Astrocyte of the cerebellum (primary cell): ENCODE data around the gene OR6K3.

ENCODE experiments used
- DNase-seq: peaks from one replicate; pipeline ENCODE4 v3.0.0-alpha.2; 2011; ENCODE audit warnings: low read depth
- H3K4me3 ChIP-seq: 2 replicates; pipeline ENCODE4 v1.5.1; 2011; ENCODE audit warnings: mild to moderate bottlenecking, low read depth, low read length, moderate library complexity
- in situ Hi-C: cut with HindIII; loops from 2 replicates; pipeline ENCODE4 v1.10.0; 2017; ENCODE audit warnings: low sequenced_read_pairs
- TF ChIP-seq, protein P1 (sequence below): IDR thresholded peaks from 2 replicates; pipeline ENCODE4 v1.5.1; 2012; ENCODE audit warnings: low read length, low read depth, moderate library complexity, mild to moderate bottlenecking; ENCODE audit errors: missing control alignments

OR6K3 gene, protein sequence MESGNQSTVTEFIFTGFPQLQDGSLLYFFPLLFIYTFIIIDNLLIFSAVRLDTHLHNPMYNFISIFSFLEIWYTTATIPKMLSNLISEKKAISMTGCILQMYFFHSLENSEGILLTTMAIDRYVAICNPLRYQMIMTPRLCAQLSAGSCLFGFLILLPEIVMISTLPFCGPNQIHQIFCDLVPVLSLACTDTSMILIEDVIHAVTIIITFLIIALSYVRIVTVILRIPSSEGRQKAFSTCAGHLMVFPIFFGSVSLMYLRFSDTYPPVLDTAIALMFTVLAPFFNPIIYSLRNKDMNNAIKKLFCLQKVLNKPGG

DNA sequence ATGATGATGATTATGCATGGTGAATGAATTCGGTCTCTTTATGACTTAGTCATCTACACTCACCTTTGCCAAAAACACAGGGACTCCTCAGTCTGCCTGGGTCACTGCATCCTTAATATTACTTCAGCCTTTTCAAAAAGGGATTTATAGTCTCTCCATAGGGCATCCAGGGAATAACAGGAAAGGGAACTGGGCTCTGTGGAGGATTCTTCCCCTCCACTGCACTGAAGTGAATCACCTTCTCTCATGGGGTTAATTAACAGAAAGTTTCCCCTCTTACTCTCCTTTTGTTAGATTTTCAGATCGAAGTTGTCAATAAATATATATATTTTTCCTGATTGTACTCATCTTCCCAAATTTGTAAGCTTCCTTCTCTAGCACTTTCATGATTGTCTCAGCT, at the start of gene OR6K3:
Gene OR6K3, minus strand, starts transcription at position 101 of the 400 bp plus-strand sequence. CDS start 2,605 bp downstream, outside the sequence.
- TF ChIP-seq, protein P1, sequence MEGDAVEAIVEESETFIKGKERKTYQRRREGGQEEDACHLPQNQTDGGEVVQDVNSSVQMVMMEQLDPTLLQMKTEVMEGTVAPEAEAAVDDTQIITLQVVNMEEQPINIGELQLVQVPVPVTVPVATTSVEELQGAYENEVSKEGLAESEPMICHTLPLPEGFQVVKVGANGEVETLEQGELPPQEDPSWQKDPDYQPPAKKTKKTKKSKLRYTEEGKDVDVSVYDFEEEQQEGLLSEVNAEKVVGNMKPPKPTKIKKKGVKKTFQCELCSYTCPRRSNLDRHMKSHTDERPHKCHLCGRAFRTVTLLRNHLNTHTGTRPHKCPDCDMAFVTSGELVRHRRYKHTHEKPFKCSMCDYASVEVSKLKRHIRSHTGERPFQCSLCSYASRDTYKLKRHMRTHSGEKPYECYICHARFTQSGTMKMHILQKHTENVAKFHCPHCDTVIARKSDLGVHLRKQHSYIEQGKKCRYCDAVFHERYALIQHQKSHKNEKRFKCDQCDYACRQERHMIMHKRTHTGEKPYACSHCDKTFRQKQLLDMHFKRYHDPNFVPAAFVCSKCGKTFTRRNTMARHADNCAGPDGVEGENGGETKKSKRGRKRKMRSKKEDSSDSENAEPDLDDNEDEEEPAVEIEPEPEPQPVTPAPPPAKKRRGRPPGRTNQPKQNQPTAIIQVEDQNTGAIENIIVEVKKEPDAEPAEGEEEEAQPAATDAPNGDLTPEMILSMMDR: no peak
- in situ Hi-C loops: no loop called here

DNA sequence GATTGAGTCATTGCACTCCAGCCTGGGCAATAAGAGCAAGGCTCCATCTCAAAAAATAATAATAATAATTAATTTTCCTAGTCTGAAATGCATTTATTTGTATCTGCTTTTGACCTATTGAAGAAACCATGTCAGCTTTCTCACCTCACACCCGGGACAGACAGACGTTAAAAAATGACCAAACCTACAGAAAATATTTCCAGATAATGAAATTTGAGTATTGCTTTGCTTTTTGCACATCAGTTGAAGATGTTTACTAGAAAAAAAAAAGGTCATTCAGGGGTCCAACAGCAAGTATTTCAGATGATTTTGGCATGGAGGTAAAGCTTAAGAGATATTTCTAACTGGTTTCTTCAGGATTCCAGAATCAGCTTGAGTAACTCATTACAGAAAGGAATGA, 33.9 kb upstream of the OR6K3 start, which contains the start of gene OR6K6:
Gene OR6K6, plus strand, starts transcription at position 301 of the 400 bp plus-strand sequence. CDS start 168 bp downstream, outside the sequence.
- no peak within 1 kb of the TSS for H3K4me3 ChIP-seq
- no peak for DNase-seq
- TF ChIP-seq, protein P1: no peak
- in situ Hi-C loops: no loop called here

More for the DNA sequence above, at the start of gene OR6K3:
- no peak for DNase-seq
- H3K4me3 ChIP-seq: no peak within 1 kb of the TSS

DNA sequence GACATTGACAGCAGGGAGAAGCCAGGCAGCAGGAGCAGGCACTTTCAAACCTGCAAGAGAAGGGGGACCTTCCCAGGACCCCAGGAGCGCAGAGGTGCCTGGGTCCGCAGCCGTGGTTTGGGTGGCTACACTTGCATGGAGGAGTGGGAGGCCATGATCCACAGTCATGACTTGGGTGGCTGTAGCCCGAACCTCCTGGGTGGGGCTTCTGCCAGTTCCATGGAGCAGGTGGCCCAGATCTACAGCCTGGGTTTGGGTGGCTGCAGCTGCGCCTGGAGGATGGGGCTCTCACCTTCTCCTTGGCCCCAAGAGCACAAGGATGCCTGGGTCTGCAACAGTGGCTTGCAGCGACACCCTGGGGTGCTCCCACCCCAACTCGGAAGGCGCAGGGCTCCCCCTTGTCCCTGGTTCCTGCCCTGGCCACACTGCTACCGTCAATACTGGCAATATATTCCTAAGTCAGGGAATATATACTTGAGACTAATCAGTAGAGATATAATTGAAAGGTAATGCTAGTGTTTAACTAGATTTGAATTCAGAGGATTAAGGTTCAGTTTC, 31.7 kb upstream of the OR6K3 start:
- no peak overlapping the region for H3K4me3 ChIP-seq
- TF ChIP-seq, protein P1: no peak
- in situ Hi-C loops: no loop called here
- no peak for DNase-seq

DNA sequence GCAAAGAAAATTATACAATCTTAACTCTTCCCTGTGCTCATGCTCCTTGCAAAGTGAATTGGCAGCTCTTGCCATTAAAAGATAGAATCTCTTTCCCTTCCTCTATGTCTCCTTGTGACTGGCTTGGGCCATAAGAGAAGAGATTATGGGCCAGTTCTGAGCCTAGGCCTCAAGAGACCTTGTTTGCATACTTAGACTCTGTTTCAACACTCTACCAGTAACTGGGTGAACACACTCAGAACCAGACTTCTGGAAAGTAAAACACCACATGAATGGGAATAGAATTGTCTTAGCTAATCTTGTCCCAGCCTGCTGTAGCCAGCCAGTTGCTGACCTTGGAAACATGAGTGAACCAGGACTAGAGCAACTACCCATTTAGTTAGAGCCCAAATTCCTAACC, 15.3 kb upstream of the OR6K3 start:
- H3K4me3 ChIP-seq: no peak overlapping the region
- TF ChIP-seq, protein P1: no peak
- DNase-seq: no peak
- in situ Hi-C loops: no loop called here

DNA sequence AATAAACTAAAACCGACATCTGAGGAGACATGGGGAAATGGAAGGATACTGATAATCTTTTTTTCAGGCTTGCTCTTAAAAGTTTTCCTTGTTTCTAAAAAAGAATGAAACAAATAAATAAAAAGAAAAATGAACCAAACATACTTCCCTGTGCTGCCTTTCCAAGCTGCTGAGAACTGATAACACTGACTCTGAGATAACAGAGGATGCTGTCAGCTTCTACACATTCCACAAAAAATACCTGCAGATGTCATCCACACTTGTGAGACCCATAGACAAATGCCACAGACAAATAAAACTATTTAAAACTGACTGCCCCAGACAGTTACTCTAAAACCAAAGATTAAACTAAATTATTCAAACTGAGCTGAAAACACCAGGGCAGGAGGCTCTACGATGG, 12.0 kb upstream of the OR6K3 start:
- in situ Hi-C loops: no loop called here
- H3K4me3 ChIP-seq: no peak overlapping the region
- TF ChIP-seq, protein P1: no peak
- no peak for DNase-seq

DNA sequence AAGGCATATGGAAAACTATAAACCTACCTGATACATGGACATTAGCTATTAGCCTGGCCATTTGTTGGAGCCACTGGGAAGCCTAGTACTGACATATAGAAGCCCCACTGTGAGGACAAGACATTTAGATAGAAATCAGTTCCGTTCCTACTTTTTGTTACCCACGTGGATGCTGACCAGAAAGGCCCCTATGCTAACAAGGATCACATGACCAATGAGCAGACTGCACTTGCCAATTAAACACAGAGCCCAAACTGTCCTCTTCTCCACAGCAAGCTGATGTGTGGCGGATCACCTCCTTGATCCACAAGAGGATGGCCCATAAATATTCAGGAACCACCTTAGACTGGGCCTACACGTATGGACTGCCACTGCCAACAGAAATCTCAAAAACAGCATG, 11.2 kb upstream of the OR6K3 start:
- DNase-seq: no peak
- H3K4me3 ChIP-seq: no peak overlapping the region
- in situ Hi-C loops: no loop called here
- TF ChIP-seq, protein P1: no peak
